Stimulated activated CD4-positive, alpha-beta T cell treated with anti-CD3 and anti-CD28 coated beads, Interleukin-12 subunit alpha, Interleukin-12 subunit beta, amount 100 ng/mL, for 24 hours (primary cell): ENCODE measurements around the gene CSTF1.

Experiments used
- DNase-seq, 2 experiments: peaks; one replicate each; pipeline ENCODE4 v3.0.0-alpha.2; 2020; ENCODE audit warnings: low read depth in 2 of 2

CSTF1 gene

DNA sequence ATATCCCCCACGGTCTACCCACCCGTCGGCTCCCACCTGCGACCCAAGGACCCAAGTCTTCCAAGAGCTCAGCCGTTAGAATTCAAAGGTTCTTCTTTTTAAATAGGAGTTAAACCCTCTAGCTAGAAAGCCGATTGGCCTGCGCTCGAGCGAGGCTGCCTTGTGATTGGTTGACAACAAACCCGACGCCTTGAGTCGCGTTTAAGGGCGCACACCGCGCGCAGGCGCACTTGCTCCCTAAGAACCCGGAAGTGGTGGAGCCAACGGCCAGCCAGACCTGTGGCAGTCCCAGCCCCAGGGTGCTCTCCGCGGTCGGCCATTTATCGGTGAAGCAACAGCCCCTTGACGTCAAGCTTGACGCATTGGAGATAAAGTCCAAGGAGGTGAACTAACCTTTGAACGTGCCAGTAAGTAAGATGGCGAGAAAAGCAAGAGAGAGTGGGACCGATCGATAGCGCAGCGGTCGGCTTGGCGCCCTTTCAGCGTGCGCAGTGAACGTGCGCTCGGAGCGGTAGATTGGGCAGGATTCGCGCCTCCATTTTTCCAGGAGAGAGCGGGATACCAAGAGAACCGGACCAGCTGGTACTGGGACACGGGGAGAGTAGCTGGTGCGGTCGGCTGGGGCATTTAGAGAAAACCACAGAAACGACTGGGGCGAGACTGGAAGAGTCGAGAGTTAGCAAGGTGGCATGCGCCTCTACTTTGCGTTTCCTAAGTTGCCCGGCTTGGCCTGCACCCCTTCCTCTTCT, at the start of gene CSTF1, which contains the start of gene AURKA:
Gene CSTF1 (plus strand): TSS at position 514 of the 749 bp plus-strand sequence. CDS start 2,908 bp downstream, outside the sequence.
Gene AURKA (minus strand): TSS at position 84 of the 749 bp plus-strand sequence. CDS start 4,018 bp downstream, outside the sequence.
- peak; percentile 99 for DNase-seq

DNA sequence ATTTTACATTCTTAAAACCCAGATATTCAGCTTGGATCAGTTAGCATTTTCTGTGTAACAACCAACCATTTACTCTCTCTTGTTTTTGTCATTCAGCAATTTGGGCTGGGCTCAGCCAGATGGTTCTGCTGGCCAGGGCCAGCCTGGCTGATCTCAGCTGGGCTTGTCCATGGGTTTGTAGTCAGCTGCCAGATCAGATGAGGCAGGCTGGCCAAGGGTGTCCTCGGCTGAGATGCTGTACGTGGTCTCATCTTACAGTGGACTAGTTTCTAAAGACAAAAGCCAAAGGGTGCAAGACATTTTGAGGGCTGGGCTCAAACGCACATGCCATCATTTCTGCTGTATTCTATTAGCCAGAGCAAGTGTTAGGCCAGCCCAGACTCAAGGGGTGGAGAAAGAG, 49.7 kb upstream of the CSTF1 start:
- no peak for DNase-seq

DNA sequence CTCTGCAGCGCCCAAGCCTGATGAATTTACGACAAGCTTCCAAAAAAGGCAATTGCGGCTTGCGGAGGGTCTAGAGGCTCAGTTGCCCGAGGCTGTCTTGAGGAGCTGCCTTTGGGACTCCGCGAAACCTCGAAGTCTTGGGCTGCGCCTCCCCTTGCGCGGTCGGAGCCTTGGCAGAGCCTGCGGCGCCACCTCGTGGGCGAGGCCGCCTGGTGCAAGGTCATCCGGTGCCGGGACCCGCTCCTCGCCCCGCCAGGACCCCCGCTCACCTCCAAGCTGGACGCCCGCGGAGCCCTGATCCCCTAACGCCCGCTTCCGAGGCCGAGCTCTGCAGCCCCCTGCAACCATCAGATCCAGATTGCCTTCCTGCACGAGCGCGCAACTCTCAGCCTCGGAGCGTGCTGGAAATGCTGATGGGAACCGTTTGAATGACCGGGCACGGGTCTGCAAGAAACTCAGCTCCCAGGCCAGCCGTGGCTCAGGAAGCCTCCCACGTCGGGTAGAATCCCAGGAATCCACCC, 48.5 kb upstream of the CSTF1 start:
- DNase-seq: peak in 1 of 2 experiments; percentile 43

DNA sequence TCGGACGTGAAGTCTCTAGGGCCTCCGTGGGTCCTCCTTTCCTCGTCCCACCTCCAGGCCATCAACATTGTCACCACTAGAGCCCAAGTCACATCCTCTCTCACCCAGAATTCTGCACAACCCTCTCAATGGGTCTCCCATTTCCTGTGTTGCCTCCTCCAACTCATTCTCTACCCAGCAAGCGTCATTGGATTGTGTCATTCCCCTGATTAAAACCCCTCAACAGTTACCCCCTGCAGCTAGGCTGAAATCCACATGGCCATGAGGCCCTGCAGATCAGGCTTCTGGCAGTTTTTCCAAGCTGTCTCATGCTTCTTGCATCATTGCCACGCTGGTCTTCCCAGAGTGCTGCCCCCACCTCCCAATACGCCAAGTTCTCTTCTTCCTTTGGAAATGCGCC, 46.5 kb upstream of the CSTF1 start:
- no peak for DNase-seq

DNA sequence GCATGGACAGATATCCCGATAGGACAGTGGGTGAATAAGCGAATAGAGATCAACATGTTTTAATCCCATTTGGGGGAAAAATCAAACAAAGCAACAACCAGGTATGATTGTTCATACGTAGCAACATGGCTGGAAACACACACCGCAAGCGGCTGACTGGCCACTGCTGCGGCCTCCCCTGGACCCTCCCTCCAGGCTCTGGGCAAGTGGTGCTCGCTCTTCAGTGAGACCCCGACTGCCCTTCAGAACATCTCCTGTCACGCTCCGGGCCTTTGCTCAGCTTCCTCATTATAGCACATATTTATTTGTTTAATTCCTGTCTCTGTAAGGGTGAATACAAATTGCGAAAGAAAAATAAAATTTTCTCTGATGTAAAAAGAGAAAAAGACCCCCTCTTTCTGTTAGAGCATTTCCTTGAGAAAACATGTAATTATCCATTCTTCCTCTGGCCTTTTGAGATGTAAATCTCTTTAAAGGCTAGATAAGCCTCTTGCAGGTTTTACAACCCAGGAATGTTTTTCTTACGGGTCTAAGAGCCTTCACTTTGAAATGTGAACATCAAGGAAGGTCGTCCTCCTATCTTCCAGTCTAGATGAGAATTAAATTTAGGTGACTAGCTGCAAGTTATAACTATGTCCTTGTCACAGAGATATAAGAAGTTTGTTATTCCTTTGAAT, 44.7 kb upstream of the CSTF1 start:
- DNase-seq: no peak

DNA sequence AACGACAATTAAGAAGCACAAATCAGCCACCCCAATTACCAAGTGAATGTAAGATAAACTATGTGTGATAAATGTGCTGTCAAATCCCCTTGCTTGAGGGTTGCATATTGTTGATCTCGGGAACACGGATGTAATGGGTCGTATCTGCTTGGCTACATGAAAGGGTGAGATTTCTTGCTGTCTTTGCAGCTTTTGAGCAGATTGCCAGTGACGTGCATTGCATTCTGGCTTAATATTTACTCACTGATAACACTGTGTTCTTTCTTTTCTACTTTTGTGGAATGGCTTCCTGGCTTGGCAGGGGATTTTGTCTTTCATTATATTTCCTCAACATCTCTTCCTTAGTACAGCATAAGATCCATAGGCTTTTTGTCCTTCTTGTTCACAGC, 44.1 kb upstream of the CSTF1 start:
- DNase-seq: no peak

DNA sequence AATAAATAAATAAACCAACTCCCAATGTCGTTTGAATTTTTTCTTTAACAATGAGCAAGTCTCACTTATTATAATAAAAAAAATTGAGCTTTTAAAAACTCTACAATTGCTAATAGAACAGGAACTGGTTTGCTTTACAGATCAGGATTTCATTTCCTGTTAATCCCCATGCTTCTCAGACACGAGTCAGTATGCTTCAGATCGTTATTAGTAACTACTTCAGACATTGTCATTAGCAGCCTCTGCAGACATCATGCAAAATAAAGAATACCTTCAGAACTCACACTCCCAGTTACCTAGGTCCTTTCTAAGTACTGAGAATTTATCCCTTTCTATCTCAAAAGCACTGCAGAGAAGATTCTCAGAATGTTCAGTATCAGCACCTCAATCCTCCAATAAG, 43.7 kb upstream of the CSTF1 start:
- DNase-seq: no peak

DNA sequence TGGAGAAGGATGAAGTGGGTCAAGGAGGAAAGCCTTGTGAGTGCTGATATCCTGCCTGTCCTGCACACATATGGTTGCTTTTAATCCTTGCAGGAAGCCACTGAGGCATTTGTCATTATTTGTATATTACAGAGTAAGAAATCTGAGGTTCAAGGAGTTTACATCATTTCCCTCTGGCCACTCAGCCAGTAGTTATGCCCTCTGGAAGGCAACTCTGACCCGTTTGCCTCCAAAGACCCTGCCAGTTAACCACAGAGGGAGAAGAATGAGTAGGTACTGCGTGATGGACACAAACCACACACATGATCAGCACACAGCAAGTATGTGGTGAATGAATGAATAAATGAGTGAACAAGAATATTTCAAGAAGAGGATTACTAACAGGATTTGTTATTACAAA, 41.6 kb upstream of the CSTF1 start:
- DNase-seq: no peak

DNA sequence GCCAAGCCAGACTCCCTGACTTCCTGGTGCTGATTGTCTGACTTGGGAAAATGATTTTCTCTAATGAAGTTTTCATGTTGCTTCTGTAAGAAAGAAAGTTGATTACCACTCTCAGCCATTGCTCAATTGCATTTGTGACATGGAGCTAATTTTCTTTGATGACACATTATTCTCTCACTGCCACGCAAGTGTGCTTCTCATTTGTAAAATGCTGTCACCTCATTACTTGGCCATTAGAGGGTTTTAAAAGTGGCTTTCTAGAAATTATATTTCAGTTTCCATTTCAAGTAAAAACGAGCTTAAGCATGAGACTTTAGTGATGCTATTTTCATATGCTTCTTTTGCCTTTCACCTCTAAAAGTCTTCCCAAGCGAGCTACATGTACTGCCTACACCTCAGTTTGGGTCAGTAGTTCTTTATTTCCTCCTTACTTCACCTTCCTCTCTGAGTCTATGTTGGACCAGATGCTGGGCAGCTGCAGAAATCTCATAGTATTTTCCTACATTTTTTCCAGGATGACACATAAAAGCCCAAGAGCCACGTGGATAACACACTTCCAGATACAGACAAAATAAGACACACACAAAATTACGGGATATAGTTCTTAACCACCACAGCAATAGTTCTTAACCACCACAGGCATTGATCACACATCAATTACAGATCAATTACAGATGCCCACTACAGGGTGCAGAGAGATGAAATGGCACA, 39.9 kb upstream of the CSTF1 start:
- DNase-seq: no peak

DNA sequence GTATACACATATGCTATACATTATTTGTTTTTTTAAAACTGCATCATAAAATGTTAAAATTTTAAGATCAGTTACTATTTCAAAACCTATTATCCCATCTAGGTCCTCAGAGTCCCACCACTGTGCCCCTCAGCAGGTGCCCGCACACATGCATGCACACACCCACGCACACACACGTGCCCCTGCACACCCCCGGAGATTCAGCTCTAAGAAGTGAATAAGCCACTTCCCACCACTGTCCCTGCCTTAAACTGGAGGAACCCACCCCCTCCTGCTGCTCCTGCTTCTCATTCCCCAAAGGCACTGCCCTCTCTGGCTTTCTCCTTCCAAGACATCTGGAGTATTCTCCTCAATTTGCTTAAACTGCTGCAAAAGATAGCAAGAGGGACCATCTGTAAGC, 39.1 kb upstream of the CSTF1 start:
- no peak for DNase-seq

DNA sequence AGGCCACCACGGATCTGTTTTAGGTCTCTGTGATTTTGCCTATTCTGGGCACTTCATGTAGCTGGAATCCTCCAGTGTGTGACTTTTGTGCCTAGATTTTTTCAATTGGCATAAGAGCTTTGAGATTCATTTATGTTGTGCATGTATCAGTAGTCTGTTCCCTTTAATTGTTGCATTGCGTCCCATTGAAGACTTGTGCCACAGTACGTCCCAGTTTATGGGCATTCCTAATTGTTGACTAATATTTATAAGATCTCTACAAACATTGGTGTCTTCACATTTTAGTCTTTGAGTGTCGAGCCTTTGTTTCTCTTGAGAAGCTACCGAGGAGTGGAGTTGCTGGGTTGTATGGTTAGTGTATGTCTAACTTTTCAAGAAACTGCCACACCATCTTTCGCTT, 34.4 kb upstream of the CSTF1 start:
- DNase-seq: no peak

DNA sequence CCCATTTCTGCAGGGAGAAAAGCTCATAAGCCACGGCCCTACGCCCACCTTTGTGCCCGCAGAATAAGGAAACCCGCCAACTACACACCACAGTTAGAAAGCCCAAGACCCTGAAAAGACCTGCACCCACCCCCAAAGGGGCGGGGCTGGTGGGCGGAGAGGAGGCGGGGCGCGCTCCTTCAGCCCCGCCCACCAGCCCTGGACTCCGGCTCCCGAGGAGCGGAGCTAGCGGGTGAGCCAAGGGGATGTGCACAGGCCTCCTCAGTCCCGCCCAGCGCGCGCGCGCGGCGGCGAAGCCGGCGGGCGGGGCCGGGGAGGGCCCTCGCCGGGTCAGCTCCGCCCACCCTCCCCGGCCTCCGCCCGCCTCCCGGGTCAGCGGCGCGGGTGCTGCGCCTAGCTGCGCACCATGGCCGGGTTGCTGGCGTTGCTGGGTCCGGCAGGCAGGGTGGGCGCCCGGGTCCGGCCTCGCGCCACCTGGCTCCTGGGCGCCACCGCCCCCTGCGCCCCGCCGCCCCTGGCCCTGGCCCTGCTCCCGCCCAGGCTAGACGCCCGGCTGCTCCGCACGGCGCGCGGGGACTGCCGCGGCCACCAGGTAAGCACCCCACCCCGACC, 33.7 kb upstream of the CSTF1 start, which contains the start of gene FAM210B:
Gene FAM210B (plus strand): TSS at position 375 of the 612 bp plus-strand sequence. CDS start 32 bp downstream, at position 407.
- peak; percentile 69 to 72 for DNase-seq

DNA sequence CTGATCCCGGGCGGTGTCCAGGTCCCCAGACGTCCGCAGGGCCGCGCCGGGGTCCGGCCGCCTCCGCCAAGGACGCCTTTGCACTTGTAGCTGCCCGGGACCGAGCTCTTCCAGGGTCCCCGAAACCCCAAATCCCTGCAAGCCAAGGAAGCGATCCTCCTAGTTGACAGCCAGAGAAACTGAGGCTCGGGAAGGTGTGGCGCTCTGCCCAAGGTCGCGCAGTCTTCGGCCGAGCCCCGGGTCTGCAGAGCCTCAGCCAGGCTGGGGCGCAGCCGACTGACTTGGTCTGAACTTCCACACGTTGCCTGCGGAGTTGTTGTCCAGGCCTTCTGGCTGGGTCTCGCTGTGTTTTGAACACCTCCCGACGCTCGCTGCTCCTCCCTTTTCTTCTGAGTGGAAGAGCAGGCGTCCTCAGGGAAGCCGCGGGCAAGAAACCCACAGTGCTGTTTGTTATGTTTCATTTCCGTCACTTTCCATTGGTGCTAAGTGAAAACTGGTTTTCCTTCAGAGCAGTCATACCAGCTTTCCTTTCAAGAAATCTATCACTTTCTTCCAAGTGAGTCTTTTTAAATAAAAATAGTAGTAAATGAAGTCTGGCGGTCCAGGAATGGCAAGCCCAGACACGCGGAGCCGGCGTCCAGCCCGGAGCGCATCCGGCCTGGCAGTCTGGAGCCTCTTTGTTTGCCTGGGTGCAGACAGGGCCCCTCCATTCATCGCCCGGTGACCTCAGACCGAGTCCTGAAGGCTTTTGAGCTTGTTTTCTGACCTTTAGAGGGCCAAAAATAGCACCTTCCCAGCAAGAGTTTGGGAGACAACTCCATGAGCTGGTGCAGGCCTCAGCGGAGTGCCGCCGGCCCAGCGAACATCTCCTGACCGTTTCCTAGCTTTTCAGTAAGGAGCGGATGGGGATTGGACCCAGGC, 33.0 kb upstream of the CSTF1 start:
- DNase-seq: peak in 1 of 2 experiments; percentile 1

DNA sequence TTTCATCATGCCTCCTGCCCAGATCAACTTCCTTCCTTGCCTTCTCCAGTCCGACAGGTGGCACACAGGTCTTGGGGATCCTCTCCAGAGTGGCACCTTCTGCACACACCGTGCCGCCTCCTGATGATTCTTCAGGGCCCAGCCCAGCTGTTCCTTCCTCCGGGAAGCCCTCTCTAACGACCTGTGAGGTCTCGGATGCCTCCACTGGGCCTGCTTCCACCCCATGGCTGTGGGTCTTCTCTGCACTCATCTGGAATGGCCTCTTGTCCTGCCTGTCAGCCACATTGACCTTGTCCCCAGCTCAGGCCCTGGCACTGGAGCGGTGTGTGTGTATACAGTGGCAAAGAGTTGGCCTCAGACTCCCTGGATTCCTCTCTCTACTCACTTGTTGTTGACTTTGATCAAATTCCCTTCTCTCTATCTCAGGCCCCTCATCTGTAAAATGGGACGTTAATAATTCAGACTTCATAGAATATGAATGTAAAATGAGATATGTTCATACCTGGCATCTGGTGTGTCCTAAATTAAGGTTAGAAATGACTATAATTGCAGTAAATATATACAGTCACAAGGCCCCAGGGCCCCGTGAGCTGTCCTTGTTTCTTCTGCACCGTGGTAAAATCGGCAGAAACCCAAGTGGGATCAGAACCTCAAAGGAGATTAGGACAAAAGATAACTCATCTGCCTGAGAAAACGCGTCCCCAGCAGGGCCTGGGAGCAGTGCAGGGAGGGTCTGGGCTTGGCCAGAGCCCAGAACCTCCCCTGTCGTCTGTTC, 32.1 kb upstream of the CSTF1 start:
- no peak for DNase-seq

DNA sequence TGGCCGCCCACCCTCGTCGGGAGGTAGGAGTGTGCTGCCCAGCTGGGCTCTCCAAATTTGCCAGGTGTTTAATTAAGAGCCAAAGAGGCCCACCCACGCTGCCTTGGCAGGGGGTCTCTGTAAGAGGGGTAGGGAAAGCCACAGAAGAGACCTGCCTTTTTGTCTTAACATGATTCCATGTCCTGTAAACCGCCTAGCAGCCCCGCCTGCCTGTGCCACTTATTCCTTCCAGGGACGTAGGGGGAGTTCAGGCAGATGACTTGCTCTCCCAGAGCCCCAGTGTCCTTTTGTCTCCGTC, 31.6 kb upstream of the CSTF1 start:
- DNase-seq: no peak

DNA sequence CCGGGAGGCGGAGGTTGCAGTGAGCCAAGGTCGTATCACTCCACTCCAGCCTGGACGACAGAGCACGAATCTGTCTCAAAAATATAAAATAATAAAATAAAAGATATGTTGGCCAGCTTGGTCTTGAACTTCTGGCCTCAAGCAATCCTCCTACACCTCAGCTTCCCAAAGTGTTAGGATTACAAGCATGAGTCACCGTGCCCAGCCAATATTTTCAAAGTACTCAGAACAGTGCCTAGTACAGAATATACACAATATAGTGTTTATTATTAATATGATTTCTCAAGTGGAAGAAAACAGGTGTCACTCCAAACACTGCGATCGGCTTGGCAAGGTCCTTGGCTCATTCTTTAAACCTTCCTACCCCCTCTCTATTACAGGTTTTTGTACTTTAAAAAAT, 30.5 kb upstream of the CSTF1 start:
- no peak for DNase-seq

DNA sequence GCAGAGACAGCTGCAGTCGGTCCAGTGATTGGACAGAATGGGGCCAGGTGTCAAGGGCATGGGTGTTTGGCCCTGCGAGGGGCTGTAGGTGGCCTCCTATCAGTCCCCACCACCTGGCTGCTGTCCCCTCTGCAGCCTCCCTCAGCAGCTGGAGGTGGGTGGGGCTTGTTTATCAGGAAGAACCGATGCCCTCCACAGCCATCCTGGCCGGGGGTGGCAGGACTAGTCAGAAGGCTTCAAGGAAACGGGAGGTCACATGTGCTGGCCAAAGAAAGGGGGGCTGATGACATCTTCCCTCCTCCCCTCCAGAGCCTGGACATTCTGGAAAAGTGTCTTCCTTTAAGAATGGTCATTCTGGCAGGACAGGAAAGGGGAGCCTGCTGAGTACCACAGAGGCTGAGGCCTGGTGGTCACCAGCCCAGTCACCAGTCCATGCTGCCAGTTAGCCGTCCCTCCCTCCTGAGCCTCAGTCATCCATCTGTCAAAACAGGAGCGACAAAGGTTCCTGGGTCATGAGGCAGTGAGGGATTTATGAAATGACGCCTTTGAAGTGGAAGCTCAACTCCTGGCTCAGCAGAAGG, 29.5 kb upstream of the CSTF1 start:
- DNase-seq: no peak

DNA sequence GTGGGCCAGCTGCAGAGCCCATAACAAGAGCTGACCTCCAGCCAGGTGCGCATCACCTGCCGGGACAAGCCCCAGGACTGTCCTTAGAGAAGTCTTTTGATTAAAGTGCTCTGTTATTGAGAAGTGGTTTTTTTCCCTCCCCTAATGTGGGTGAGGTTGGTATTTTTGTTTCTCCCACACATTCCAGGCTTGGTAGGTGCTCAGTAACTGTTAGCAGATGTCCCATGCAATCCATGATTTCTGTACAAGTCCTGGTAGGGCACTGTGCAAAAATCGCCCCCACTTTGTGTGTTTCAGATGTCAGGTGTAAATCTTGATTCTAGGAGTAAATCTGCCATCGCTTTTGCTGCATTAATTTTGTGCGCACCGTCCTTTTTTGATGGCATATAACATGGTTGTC, 29.0 kb upstream of the CSTF1 start:
- no peak for DNase-seq

DNA sequence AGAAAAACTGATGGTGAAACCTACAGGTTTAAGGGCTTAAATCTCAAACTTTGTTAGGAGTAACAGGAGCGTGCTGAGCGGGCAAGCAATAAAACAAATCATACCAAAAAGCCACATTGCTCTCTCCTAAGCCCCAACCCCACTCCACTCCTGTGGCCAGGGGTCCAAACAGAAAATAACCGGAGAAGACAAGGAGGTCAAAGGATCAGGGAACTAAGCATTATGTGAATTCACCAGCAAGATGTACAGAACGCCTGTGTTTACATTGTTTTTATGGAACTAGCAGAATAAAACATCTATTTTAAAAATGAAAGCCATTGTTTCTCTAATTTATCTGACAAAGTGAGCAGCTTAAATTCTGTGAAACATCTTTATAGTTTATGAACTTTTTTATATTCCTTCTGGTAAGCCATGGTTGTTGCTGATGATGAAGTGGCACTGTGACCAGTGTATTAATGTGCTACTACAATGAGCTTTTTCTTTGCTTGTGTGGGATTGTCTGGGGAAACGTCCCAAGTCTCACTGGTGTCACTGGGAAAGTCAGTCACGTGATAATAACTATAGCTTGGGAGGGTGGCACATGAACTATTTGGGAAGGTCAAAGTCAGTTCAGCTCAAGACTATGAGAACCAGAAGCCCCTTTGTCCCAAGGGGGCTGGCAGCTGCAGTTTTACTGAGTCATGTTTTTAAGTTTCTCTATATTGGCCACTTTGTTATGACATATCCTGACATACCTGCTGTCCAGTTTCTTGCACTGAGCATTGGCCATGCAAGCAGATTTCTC, 23.9 kb upstream of the CSTF1 start:
- DNase-seq: no peak
